HG02981 (cell line): ENCODE measurements around the gene GPR139.

Experiments
- ATAC-seq: cut with Tn5 transposase; IDR thresholded peaks from one replicate; pipeline ENCODE4 v1.9.1; 2021; ENCODE audit warnings: mild to moderate bottlenecking, moderate library complexity; ENCODE audit not compliant: unreplicated experiment

GPR139 gene

DNA sequence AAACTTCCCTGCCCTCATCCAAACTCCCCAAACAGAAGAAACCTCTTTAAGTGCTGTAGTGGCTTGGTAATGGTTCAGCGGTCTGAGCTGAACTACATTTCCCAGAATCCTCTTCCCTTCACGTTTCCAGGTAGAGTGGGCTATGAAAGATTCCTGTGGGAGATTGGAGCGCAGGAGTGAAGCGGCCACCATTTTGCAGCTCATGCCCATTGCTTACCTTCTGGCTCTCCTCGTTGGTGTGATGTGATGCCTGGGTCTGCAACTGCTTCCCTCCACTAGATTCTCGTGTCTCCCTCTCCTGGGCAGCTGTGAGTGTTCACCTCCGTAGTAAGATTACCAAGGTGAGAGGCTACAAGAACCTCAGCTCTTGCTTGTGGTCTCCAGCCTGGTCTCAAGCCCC lies 82.1 kb downstream of the GPR139 start:
- ATAC-seq, result no peak

DNA sequence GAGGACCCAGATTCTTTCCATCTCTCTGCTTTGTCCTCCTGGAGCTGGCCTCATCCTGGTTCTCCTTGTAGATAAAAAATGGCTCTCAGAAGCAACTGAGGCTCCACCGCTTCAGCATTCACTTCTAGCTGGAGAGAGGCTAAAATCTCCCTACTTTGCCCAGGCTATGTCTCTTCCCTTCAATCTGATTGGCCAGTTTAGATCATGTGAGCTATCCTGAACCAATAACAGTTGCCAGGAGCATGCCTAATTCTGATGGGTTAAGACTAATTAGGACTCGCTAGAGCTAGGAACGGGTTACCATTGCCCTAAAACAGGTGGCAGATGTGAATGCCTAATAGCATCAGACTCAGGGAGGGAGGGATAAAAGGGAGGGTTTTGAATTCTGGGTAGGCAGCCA lies 89.6 kb downstream of the GPR139 start:
- no peak for ATAC-seq
